H1 (cell line): ENCODE results near the gene CUX1. TPM values are rescaled to one million over a fixed set of nuclear protein-coding genes. Genes with fewer than 3 reads are reported as not detected.
"Not testable (repeated sequence)": the region's sequence is repeated elsewhere in the genome, so short reads cannot be mapped to it uniquely, and the experiment has no call there.

Experiments
- CTCF ChIA-PET: fragments of 300-600 bp; sonication (Branson Sonifier 250); formaldehyde crosslinking; loops from one replicate; lab custom pipeline; 2021; ENCODE audit not compliant: partially characterized antibody; lab: Charles Lee
- POLR2A ChIA-PET: fragments of 300-600 bp; sonication (Branson Sonifier 250); formaldehyde crosslinking; loops from one replicate; lab custom pipeline; 2021; ENCODE audit warnings: inconsistent platforms; ENCODE audit not compliant: partially characterized antibody; lab: Charles Lee
- DNase-seq, 2 experiments: peaks; one replicate each; pipeline versions ENCODE4 v3.0.0 to v3.0.0-alpha.2; 2010 to 2022; ENCODE audit warnings: low spot score in 2 of 2, low read depth in 1 of 2, mixed read lengths in 1 of 2
- FAIRE-seq: peaks from 2 replicates; lab custom pipeline; 2011; peaks lifted over from hg19 to GRCh38; lab: Jason Lieb, UNC
- H2AFZ ChIP-seq: 2 replicates; pipeline ENCODE4 v1.8.1; 2012; ENCODE audit warnings: low read length, inconsistent platforms
- H2AK5ac ChIP-seq: 2 replicates; pipeline ENCODE4 v1.6.1; 2013; ENCODE audit warnings: low read depth, low read length
- H2BK120ac ChIP-seq: replicated peaks from 2 replicates; pipeline ENCODE3; 2013; ENCODE audit warnings: low read depth, low read length, inconsistent platforms
- H2BK12ac ChIP-seq: 2 replicates; pipeline ENCODE4 v1.6.1; 2013; ENCODE audit warnings: low read depth, low read length
- H2BK15ac ChIP-seq: 2 replicates; pipeline ENCODE4 v1.6.1; 2013; ENCODE audit warnings: low read length
- H2BK20ac ChIP-seq: 2 replicates; pipeline ENCODE4 v1.6.1; 2013; ENCODE audit warnings: low read length
- H2BK5ac ChIP-seq: 2 replicates; pipeline ENCODE4 v1.6.1; 2013; ENCODE audit warnings: low read depth, low read length
- H3K14ac ChIP-seq: 2 replicates; pipeline ENCODE4 v1.6.1; 2013; ENCODE audit warnings: inconsistent platforms; ENCODE audit not compliant: insufficient read length
- H3K18ac ChIP-seq: 2 replicates; pipeline ENCODE4 v1.6.1; 2013; ENCODE audit warnings: low read length; ENCODE audit errors: extremely low read depth
- H3K23ac ChIP-seq: 2 replicates; pipeline ENCODE4 v1.6.1; 2013; ENCODE audit warnings: inconsistent platforms; ENCODE audit not compliant: insufficient read length
- H3K23me2 ChIP-seq: 2 replicates; pipeline ENCODE4 v1.6.1; 2013; ENCODE audit warnings: low read depth, low read length
- H3K27ac ChIP-seq: 2 replicates; pipeline ENCODE4 v1.6.1; 2011; ENCODE audit warnings: low read depth, low read length, inconsistent platforms
- H3K27me3 ChIP-seq, 4 experiments: replicated peaks in 1 of 4; 1 replicate in 1 of 4; 2 replicates in 3 of 4; pipeline versions ENCODE4 v1.6.1 to v1.8.1; 2011 to 2013; ENCODE audit warnings: low read length in 3 of 4, mild to moderate bottlenecking in 3 of 4, inconsistent platforms in 2 of 4, mixed read lengths in 2 of 4, moderate library complexity in 1 of 4; ENCODE audit not compliant: control insufficient read depth in 3 of 4, insufficient read depth in 3 of 4; ENCODE audit errors: extremely low read depth in 1 of 4
- H3K36me3 ChIP-seq, 4 experiments: 2 replicates each; pipeline versions ENCODE4 v1.6.1 to v1.8.1; 2011 to 2013; ENCODE audit warnings: mild to moderate bottlenecking in 4 of 4, low read length in 3 of 4, moderate library complexity in 2 of 4, control low read depth in 1 of 4, inconsistent platforms in 1 of 4; ENCODE audit not compliant: insufficient read depth in 4 of 4, control insufficient read depth in 2 of 4
- H3K4ac ChIP-seq: replicated peaks from 2 replicates; pipeline ENCODE3; 2013; ENCODE audit warnings: low read length, low read depth, mixed read lengths, inconsistent platforms; ENCODE audit not compliant: insufficient read length
- H3K4me1 ChIP-seq, 4 experiments: replicated peaks in 1 of 4; 1 replicate in 1 of 4; 2 replicates in 3 of 4; pipeline versions ENCODE4 v1.6.1 to v1.8.1; 2011 to 2013; ENCODE audit warnings: low read length in 3 of 4, inconsistent platforms in 2 of 4, mixed read lengths in 1 of 4; ENCODE audit not compliant: insufficient read depth in 4 of 4, control insufficient read depth in 3 of 4
- H3K4me2 ChIP-seq, 2 experiments: 2 replicates each; pipeline versions ENCODE4 v1.6.1 to v1.8.1; 2011 to 2013; ENCODE audit warnings: low read depth in 2 of 2, low read length in 2 of 2, control low read depth in 1 of 2, inconsistent platforms in 1 of 2, mild to moderate bottlenecking in 1 of 2; ENCODE audit not compliant: insufficient read depth in 1 of 2
- H3K4me3 ChIP-seq, 4 experiments: fragments of 200-600, 300-600 bp in 1 of 4; sonication (generic), shearing (Covaris generic), sonication (Bioruptor Twin) in 1 of 4; 2 replicates each; pipeline versions ENCODE4 v1.5.1 to v1.8.1; 2011 to 2016; ENCODE audit warnings: low read length in 4 of 4, low read depth in 3 of 4, control low read depth in 2 of 4, inconsistent platforms in 2 of 4, mild to moderate bottlenecking in 2 of 4, mixed read lengths in 1 of 4, moderate library complexity in 1 of 4; ENCODE audit not compliant: insufficient read depth in 2 of 4; ENCODE audit errors: extremely low read depth in 1 of 4
- H3K56ac ChIP-seq: replicated peaks from 2 replicates; pipeline ENCODE3; 2013; ENCODE audit warnings: low read depth, mild to moderate bottlenecking, mixed read lengths, low read length, inconsistent platforms; ENCODE audit not compliant: insufficient read length
- H3K79me1 ChIP-seq: 2 replicates; pipeline ENCODE4 v1.6.1; 2013; ENCODE audit warnings: low read depth, low read length, control low read depth
- H3K79me2 ChIP-seq, 2 experiments: 2 replicates each; pipeline versions ENCODE4 v1.6.1 to v1.8.1; 2012 to 2013; ENCODE audit warnings: low read length in 2 of 2, mild to moderate bottlenecking in 2 of 2, inconsistent platforms in 1 of 2; ENCODE audit not compliant: insufficient read depth in 2 of 2, control insufficient read depth in 1 of 2
- H3K9ac ChIP-seq, 4 experiments: replicated peaks in 1 of 4; 1 replicate in 1 of 4; 2 replicates in 3 of 4; pipeline versions ENCODE4 v1.6.1 to v1.8.1; 2011 to 2013; ENCODE audit warnings: low read depth in 3 of 4, low read length in 3 of 4, control low read depth in 2 of 4, mild to moderate bottlenecking in 2 of 4, moderate library complexity in 2 of 4, inconsistent platforms in 1 of 4; ENCODE audit errors: extremely low read depth in 1 of 4
- H3K9me3 ChIP-seq, 2 experiments: 2 replicates each; pipeline versions ENCODE4 v1.6.1 to v1.8.1; 2012 to 2013; ENCODE audit warnings: mild to moderate bottlenecking in 2 of 2, moderate library complexity in 2 of 2, control low read depth in 1 of 2, inconsistent platforms in 1 of 2, low read depth in 1 of 2, low read length in 1 of 2, mixed read lengths in 1 of 2; ENCODE audit not compliant: insufficient read depth in 2 of 2
- H4K20me1 ChIP-seq, 2 experiments: replicated peaks in 1 of 2; 2 replicates each; pipeline versions ENCODE3 to v1.8.1; 2011 to 2013; ENCODE audit warnings: inconsistent platforms in 2 of 2, low read length in 2 of 2, mild to moderate bottlenecking in 1 of 2; ENCODE audit not compliant: insufficient read depth in 2 of 2, control insufficient read depth in 1 of 2
- H4K5ac ChIP-seq: 2 replicates; pipeline ENCODE4 v1.6.1; 2013; ENCODE audit warnings: low read length, low read depth, mixed read lengths, inconsistent platforms; ENCODE audit not compliant: insufficient read length
- H4K8ac ChIP-seq: 2 replicates; pipeline ENCODE4 v1.8.0; 2013; ENCODE audit warnings: mild to moderate bottlenecking, moderate library complexity, low read length, inconsistent platforms; ENCODE audit not compliant: insufficient read depth; ENCODE audit errors: extremely low read depth
- H4K91ac ChIP-seq: replicated peaks from 2 replicates; pipeline ENCODE3; 2013; ENCODE audit warnings: low read length, mixed read lengths, inconsistent platforms; ENCODE audit not compliant: insufficient read length
- WGBS, 2 experiments: shearing (Covaris generic) in 1 of 2; methylation state at CpG; one replicate each; pipeline versions ENCODE4 v1.1.6 to v1.1.7; 2013 to 2015; ENCODE audit warnings: low lambda C conversion rate in 2 of 2, mixed read lengths in 2 of 2, inconsistent platforms in 1 of 2, low coverage in 1 of 2, missing lambda C conversion rate in 1 of 2; ENCODE audit not compliant: insufficient replicate concordance in 2 of 2, insufficient coverage in 1 of 2, insufficient read length in 1 of 2; ENCODE audit errors: extremely low coverage in 1 of 2, missing lambda C conversion rate in 1 of 2; 5-methylcytosine and 5-hydroxymethylcytosine counted together
- polyA plus RNA-seq, 7 experiments: library from polyadenylated mRNA; depleted of rRNA in 3 of 7; stranded (reverse) in 5 of 7; unstranded in 2 of 7; fragments of >200 nt in 5 of 7; fragments of 200-250 nt in 2 of 7; gene quantifications; 1 replicate in 5 of 7; 2 replicates in 1 of 7; 4 replicates in 1 of 7; pipeline versions ENCODE4 v1.2.1 to v1.2.3, GENCODE V29; 2011 to 2013; ENCODE audit warnings: missing spikeins in 2 of 7, mixed read lengths in 2 of 7
- total RNA-seq: library from RNA; stranded (reverse); fragmentation: NEBNext Ultra II Directional; extraction: Animal tissue kit (Norgen Biotek cat#: 25700); gene quantifications from 2 replicates; pipeline ENCODE4 v1.2.1, GENCODE V29; 2021

Gene CUX1
- total and polyA plus RNA-seq, 2 of the 8 experiments (the other 6 are each of a cell fraction or from before 2014, with no cell fraction given) = 21.6 to 65.9 TPM

DNA sequence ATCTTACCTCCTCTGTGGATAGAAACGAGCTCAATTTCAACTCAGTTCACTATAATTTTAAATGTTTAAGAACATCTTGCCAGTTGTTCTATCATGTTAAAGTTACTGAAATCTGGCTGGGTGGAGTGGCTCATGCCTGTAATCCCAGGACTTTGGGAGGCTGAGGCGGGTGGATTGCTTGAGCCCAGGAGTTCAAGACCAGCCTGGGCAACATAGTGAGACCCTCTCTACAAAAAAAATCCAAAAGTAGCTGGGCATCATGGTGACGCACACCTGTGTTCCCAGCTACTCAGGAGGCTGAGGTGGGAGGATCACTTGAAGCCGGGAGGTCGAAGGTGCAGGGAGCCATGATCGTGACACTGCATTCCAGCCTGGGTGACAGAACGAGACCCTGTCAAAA, 20.0 kb downstream of the CUX1 start:
- H3K27ac ChIP-seq, H3K14ac ChIP-seq, POLR2A ChIA-PET, H3K4me3 ChIP-seq, H3K9ac ChIP-seq, H2BK120ac ChIP-seq, H2BK15ac ChIP-seq, H3K4ac ChIP-seq, H3K23me2 ChIP-seq, H3K36me3 ChIP-seq, H3K9me3 ChIP-seq, H3K27me3 ChIP-seq, H2BK12ac ChIP-seq, FAIRE-seq, H3K18ac ChIP-seq, H2AK5ac ChIP-seq, H3K4me2 ChIP-seq, H4K5ac ChIP-seq, H3K56ac ChIP-seq, H3K4me1 ChIP-seq, DNase-seq, H2BK20ac ChIP-seq, H4K8ac ChIP-seq, H4K91ac ChIP-seq, H2AFZ ChIP-seq, H3K23ac ChIP-seq, H2BK5ac ChIP-seq: not testable (repeated sequence)
- peaks cover 28 to 97% of the 10 kb centered on the region in 2 experiments for H3K79me2 ChIP-seq
- peaks cover 12 to 21% of the 10 kb centered on the region in 2 experiments for H4K20me1 ChIP-seq
- H3K79me1 ChIP-seq = peaks cover 13% of the 10 kb centered on the region
- WGBS, 2 experiments = 91% methylated on average over 7 of the region's 7 CpGs; no CpG with 5 or more reads in 1 of the 2 experiments
- CTCF ChIA-PET = interaction anchor here (0.9 kb wide), 1 partner anchor 295 kb away, joined by 3 read pairs; no protein-coding TSS in a partner anchor
